COLO668 (cell line): Measurements from ENCODE around the gene PROZ.
A peak's percentile ranks its signal among the peaks of the same experiment; 100 is the strongest.
"Not testable (repeated sequence)": the region's sequence is repeated elsewhere in the genome, so short reads cannot be mapped to it uniquely, and the experiment has no call there.

ENCODE experiments used
- DNase-seq: peaks from one replicate; lab custom pipeline; 2025; ENCODE audit not compliant: unreplicated experiment; lab: John Stamatoyannopoulos, UW

The PROZ gene, protein sequence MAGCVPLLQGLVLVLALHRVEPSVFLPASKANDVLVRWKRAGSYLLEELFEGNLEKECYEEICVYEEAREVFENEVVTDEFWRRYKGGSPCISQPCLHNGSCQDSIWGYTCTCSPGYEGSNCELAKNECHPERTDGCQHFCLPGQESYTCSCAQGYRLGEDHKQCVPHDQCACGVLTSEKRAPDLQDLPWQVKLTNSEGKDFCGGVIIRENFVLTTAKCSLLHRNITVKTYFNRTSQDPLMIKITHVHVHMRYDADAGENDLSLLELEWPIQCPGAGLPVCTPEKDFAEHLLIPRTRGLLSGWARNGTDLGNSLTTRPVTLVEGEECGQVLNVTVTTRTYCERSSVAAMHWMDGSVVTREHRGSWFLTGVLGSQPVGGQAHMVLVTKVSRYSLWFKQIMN

DNA sequence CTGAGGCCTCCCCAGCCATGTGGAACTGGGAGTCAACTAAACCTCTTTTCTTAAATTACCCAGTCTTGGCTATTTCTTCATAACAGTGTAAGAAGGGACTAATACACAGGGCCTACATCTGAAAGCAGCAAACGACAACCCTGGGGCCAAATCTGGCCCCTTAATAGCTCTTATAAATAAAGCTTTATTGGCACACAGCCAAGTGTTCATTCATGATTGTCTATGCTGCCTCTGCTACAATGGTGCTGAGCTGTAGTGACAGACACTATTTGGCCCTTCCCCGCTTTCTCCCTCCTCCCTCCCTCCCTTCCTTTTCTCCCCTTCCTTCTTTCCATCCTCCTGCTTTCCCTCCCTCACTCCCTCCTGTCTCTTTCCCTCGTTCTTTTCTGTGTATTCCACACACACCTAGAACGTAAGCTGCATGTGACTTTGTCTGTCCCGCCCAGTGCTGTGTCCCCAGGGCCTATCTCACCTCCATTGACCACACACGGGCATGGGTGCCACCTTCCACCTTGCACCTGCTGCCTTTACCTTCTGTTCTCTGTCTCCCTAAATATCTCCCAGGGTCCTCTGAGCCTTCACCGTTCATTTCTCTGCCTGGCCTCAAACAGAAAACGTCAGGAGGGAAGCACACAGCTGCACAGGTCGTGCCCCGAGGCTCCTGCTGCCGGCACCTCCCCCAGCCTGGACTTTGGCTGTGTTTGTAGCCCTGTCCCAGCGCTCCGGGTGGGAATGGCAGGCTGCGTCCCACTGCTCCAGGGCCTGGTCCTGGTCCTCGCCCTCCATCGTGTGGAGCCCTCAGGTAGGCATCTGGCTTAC lies at the start of gene PROZ:
TSS of gene PROZ (plus strand) at position 720 of the 819 bp plus-strand sequence. CDS start at position 733, 13 bp downstream.
- peak; percentile 43 for DNase-seq

DNA sequence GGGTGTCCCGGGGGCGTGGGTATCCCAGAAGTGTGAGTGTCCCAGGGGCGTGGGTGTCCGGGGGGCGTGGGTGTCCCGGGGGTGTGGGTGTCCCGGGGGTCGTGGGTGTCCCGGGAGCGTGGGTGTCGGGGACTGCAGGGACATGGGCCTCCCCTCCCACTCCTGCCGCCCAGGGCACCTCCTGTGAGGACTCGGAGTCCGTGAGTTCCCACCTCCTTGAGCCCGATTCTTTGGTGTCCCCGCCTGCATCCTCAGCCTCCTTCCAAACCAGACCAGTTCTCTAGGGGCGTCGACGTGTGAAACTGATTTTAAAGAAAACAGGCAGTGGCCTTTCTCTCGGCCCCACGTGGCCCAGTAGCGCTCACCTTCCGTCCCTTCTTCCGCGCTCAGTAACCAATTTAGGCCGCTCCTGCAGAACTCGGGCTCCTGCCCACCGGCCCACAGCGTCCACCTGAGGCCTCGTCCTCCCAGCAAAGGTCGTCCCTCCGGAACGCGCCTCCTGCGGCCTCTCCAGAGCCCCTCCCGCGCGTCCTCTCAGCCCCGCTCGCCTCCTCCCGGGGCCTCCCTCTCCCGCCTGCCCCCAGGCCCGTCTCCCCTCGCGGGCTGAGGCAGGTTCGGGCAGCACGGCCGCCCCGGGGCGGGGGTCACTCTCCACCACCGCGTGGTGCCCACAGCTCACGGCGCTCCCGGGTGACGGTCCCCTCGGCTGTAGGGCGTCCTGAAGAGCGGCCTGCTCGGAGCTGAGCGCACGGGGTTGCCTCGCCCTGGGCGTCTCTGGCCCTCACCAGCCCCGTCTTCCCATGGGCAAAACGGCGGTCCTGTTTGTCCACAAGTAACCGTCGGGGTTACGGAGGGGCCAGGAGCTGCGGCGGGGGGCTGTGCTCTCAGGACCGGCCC lies 49.0 kb upstream of the PROZ start:
- no peak for DNase-seq

DNA sequence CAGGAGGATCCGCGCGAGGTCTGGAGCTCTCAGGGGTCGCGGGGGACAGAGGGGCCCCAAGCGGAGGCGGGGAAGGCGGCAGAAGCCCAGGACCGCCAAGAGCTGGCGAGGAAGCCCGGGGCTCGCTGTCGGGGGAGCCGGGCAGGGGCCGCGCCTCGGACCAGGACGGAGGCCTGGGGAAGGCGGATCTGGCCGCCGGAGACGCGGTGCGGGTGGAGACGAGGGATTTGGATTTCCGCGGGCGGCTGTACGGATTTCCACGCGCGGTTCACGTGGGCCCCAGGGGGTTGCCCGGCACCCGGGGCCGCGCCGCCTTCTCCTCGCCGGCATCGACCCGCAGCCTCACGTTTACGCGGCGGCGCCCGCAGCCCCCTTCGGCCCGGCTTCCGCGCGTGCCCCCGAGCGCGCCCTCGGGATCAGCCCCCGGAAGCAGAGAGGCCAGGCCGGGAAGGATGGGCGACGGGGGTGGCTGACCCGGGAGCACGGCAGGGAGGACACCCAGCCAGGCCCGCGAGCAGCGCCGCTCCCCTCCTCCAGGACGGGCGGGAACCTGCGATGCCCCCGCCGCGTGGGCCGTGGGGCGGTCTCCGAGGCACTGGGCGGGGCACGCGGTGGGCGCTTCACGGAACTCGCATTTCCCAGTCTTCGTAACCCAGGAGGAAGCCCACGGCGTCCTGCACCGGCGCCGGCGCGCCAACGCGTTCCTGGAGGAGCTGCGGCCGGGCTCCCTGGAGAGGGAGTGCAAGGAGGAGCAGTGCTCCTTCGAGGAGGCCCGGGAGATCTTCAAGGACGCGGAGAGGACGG lies 48.2 kb upstream of the PROZ start:
- no peak for DNase-seq

DNA sequence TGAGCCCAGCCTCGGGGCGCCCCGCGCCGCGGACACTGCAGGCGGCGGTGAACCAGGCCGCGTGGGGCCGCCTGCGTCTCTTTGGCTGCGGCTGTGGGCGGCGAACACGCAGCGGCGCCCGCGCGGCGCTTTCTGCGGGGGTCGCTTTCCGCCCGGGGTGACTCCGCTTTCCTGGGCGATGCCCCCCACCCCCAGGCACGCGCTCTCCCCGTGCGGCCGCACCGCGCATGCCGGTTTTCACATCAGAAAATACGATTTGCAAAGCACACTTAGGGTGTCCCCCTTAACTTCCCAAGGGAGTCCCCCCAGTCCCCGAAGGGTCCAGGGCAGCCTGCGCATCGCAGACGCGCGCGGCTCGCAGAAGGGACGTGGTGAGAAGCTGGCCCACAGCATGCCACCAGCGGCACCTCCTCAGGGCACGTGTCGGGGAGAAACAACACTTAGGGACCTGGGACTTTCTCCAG lies 47.6 kb upstream of the PROZ start:
- no peak for DNase-seq

DNA sequence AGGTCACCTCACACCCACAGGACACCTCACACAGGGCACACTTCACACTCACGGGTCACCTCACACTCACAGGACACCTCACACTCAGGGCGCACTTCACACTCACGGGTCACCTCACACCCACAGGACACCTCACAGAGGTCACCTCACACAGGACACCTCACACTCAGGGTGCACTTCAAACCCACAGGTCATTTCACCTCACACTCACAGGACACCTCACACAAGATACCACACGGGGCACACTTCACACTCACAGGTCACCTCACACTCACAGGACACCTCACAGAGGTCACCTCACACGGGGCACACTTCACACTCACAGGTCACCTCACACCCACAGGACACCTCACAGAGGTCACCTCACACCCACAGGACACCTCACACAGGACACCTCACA lies 46.6 kb upstream of the PROZ start:
- DNase-seq = not testable (repeated sequence)

DNA sequence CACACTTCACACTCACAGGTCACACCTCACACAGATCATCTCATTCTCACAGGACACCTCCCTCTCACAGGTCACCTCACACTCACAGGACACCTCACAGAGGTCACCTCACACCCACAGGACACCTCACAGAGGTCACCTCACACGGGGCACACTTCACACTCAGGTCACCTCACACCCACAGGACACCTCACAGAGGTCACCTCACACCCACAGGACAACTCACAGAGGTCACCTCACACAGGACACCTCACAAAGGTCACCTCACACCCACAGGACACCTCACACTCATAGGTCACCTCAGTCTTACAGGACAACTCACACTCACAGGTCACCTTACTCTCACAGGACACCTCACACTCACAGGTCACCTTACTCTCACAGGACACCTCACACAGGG lies 46.0 kb upstream of the PROZ start:
- not testable (repeated sequence) for DNase-seq

DNA sequence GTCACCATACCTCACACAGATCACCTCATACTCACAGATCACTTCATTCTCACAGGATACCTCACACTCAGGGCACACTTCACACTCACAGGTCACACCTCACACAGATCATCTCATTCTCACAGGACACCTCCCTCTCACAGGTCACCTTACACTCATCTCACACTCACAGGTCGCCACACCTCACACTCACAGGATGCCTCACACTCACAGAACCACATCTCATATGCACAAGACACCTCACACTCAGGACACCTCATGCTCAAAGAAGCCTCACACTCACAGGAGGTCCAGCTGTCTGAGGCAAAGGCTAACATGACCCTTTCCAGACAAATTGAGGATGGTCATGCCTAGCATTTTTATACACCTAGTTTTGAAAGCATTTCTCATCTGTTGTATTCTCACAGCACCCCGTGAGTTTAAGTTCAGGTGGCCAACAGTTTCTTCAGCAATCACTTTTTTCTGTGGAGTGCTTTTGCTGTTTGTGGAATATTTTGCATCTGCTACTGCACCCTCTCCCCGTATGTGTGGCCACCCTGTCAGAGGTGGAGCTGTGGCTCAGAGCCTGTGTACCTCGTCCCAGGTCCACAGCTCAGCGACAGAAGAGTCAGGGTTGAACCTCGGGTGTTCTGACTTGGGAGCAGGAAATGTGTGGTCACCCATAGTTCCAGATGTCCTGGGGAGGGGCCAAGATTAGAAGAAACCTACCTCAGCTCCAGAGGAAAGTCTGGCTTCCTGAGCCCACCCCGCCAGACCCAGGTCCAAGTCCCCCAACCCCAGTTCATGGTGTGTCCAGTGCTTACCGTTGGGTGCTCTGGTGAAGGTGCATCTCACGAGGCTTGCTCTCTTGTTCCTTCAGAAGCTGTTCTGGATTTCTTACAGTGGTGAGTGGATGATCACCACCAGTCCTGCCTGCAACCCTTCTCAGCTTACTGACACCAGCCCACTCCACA lies 45.3 kb upstream of the PROZ start:
- DNase-seq = no peak

DNA sequence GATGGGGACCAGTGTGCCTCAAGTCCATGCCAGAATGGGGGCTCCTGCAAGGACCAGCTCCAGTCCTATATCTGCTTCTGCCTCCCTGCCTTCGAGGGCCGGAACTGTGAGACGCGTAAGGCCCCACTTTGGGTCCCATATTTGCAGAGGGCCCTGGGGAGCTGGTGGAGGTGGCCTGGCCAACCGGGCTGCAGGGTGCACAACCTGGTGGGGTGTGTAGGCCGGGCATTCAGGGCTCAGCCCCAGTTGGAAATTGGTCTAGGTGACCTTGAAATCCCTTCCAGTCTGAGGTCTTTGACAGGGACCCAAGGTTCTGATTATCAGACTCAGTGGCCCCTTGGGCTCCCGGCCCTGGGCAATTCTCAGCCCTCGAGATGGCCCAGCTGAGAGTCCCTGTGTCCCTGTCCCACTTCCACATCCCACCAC lies 44.6 kb upstream of the PROZ start:
- DNase-seq = no peak

DNA sequence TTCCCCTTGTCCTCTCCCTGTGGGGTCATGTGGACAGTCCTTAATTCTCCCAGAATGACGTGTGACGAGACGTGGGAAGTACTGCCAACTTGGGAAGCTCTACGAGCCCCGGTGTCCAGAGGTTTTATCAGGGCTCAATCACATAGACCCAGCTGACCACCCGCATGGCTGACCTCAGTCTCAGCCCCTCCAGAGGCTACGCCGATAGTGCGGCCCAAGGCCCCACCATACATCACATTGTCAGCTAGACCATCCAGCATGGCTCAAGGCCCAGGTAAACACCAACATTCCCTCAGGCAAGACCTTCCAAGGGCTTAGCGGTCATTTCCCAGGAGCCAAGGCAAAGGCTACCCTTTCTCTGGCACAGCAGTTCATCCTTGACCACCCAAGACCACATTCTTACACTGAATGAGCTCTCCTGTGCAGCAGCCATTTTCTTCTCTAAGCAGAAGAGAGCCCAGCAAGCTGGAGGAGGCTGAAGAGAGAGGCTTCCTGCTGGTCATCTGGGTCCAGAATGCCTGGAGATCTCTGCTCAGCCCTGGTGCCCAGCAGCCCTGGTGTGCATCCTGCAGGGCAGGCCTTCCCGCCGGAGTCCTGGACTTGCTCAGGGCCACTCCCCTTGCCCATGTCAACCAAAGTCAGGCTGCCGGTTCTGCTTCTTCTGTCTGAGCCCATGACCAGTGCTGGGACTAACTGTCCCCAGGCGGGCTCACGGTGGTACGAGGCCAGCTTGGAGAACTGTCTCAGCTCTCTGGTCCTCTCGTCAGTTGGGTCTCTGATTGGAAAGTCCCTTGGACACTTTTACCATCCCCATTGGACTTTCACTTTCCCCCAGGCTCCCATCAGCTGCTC lies 43.7 kb upstream of the PROZ start:
- DNase-seq = no peak

DNA sequence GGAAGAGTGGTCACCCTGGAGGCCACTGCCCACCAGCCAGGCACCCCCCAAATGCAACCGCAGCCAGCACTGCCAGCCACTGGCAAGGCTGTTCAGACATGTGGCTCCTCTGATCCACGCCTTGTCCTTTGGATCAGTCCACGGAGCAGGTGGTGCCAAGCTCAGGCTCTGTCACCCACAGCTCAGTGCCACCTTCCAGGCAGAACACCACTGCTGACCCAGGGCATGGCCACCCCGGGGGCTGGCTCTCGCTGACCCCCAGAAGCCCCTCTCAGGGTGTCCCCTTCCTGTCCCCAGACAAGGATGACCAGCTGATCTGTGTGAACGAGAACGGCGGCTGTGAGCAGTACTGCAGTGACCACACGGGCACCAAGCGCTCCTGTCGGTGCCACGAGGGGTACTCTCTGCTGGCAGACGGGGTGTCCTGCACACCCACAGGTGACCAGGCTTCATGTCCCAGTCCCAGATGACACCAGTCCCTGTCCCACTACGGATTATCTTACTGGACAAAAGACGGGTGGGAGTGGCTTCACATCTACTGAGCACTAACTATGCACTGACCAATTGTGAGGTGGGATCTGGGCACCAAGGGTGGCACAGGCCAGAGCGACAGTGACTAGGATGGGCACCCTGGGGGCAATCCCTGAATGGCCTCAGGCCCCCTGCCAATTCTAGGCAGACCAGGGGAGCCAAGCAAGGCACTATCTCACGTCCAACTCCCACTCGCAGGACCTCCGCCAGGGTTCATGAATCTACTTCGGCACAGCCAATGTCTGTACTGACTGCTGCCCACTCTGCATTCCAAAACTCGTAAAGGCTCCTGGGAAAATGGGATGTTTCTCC lies 42.9 kb upstream of the PROZ start:
- DNase-seq = no peak

DNA sequence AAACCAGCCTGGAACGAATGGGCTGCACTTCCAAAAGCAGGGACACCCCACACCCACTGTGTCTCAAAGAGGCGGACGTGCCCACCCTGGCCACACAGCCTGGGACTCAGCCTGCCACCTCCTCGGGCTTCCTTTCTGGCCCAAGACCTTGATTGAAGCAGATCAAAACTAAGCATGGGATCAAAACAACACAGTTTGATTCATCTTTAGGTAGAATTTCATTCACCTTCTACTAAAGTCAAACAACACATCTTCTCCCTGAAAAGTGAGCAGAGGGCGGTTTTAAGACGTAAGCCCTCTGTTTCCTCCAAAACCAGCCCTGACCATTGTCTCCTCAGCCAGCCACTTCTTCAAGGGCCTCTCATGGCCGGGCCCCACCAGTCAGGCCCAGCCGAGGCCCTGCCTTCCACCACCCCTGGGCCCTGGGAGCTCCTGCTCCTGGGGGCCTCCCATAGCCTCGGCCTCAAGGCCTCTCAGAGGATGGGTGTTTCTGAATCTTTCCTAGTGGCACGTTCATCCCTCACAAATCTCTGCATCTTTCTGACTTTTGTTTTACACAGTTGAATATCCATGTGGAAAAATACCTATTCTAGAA lies 42.1 kb upstream of the PROZ start:
- no peak for DNase-seq

DNA sequence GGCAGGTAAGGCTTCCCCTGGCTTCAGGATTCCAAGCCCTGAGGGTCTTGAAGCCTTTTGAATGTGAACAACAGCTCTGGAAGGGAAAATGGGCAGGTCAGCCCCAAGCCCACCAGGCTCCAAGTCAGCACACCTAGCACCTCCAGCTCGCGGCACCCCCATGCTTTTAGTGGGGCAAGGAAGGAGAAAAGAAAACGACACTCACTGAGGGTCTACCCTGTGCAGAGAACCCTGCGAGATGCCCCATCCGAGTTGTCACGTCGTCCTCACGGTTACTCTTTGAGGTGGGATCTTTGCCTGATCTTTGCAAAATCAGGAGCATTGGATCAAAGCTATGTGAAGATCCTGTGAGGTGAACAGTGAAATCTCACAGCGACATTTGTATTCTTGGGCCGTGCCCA lies 41.6 kb upstream of the PROZ start:
- DNase-seq = no peak

DNA sequence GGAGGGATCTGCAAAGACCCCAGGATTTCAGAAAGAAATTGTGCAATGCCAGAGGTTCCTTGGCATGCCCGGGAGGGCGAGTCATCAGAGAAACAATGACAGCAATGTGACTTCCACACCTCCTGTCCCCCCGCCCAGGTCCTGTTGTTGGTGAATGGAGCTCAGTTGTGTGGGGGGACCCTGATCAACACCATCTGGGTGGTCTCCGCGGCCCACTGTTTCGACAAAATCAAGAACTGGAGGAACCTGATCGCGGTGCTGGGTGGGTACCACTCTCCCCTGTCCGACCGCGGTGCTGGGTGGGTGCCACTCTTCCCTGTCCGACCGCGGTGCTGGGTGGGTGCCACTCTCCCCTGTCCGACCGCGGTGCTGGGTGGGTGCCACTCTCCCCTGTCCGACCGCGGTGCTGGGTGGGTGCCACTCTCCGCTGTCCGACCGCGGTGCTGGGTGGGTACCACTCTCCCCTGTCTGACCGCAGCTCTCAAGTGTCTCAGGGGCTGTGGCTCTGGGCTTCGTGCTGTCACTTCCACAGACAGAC lies 41.0 kb upstream of the PROZ start:
- no peak for DNase-seq

DNA sequence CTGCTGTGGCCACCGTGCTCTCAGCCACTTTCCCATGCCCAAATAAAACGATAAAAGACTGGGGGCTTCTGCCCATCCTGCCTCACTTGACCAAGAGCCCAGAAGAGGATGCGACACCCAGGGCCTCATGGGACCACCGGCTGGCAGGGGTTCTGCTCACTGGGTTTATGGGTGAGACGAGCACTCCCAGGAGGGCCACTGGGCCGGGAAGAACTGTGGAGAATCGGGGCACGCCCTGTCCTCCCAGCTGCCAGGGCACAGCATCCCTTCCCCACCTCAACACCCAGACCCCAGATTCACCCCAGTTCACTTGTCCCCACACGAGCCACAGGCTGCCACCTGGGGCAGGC lies 40.6 kb upstream of the PROZ start:
- no peak for DNase-seq

DNA sequence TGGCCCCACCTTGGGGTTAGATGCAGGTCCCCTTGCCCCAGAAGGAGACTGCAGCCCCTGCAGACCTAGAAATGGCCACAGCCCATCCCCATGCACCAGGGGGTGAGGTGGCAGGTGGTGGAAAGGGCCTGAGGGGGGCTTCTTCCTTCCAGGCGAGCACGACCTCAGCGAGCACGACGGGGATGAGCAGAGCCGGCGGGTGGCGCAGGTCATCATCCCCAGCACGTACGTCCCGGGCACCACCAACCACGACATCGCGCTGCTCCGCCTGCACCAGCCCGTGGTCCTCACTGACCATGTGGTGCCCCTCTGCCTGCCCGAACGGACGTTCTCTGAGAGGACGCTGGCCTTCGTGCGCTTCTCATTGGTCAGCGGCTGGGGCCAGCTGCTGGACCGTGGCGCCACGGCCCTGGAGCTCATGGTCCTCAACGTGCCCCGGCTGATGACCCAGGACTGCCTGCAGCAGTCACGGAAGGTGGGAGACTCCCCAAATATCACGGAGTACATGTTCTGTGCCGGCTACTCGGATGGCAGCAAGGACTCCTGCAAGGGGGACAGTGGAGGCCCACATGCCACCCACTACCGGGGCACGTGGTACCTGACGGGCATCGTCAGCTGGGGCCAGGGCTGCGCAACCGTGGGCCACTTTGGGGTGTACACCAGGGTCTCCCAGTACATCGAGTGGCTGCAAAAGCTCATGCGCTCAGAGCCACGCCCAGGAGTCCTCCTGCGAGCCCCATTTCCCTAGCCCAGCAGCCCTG lies 40.0 kb upstream of the PROZ start:
- no peak for DNase-seq
